CD4-positive, alpha-beta T cell (primary cell): Measurements from ENCODE around the gene DESI2. TPM values are rescaled to one million over a fixed set of nuclear protein-coding genes. Genes with fewer than 3 reads are reported as not detected.

Experiments used
- ATAC-seq: fragments of 200-7000 bp; cut with Tn5 transposase; one replicate; pipeline ENCODE4 v1.10.0; 2022; ENCODE audit warnings: mild to moderate bottlenecking; ENCODE audit not compliant: poor library complexity
- CTCF ChIA-PET: fragments of 350-600 bp; sonication (Branson Sonifier 250); formaldehyde crosslinking; loops from one replicate; lab custom pipeline; 2021; ENCODE audit warnings: antibody characterized with exemption, inconsistent platforms; lab: Charles Lee
- POLR2A ChIA-PET: fragments of 350-600 bp; sonication (Branson Sonifier 250); formaldehyde crosslinking; loops from one replicate; lab custom pipeline; 2021; ENCODE audit warnings: antibody characterized with exemption, inconsistent platforms; lab: Charles Lee
- DNase-seq, 14 experiments: peaks; one replicate each; pipeline ENCODE4 v3.0.0-alpha.2; 2013 to 2020; ENCODE audit warnings: mixed read lengths in 2 of 14
- H3K27ac ChIP-seq, 2 donors: one replicate each; pipeline versions ENCODE4 v1.5.1 to v1.7.0; 2013; ENCODE audit warnings: low read length in 2 of 2, low read depth in 1 of 2, mild to moderate bottlenecking in 1 of 2
- H3K27me3 ChIP-seq, 2 experiments: 1 replicate in 1 of 2; 2 replicates in 1 of 2; pipeline versions ENCODE4 v1.6.1 to v1.7.0; 2013; ENCODE audit warnings: low read length in 2 of 2, control low read depth in 1 of 2, mild to moderate bottlenecking in 1 of 2, moderate library complexity in 1 of 2; ENCODE audit not compliant: insufficient read depth in 2 of 2, control insufficient read depth in 1 of 2
- H3K36me3 ChIP-seq: one replicate; pipeline ENCODE4 v1.6.1; 2013; ENCODE audit warnings: low read length, control low read depth; ENCODE audit not compliant: insufficient read depth
- H3K4me1 ChIP-seq: one replicate; pipeline ENCODE4 v1.6.1; 2013; ENCODE audit warnings: low read length, control low read depth; ENCODE audit not compliant: insufficient read depth
- H3K4me3 ChIP-seq: one replicate; pipeline ENCODE4 v1.5.1; 2013; ENCODE audit warnings: mild to moderate bottlenecking, low read length, moderate library complexity
- H3K9me3 ChIP-seq, 2 experiments: 1 replicate in 1 of 2; 2 replicates in 1 of 2; pipeline versions ENCODE4 v1.6.1 to v1.7.0; 2013; ENCODE audit warnings: low read length in 2 of 2, mild to moderate bottlenecking in 2 of 2, control low read depth in 1 of 2, moderate library complexity in 1 of 2; ENCODE audit not compliant: control insufficient read depth in 1 of 2, insufficient read depth in 1 of 2
- H3K27ac Mint-ChIP-seq: one replicate; pipeline ENCODE4 v1.8.0; 2020; ENCODE audit warnings: mixed read lengths
- H3K27me3 Mint-ChIP-seq: one replicate; pipeline ENCODE4 v1.8.0; 2021; ENCODE audit warnings: mixed read lengths
- H3K36me3 Mint-ChIP-seq: one replicate; pipeline ENCODE4 v1.8.0; 2021; ENCODE audit warnings: low read depth, mixed read lengths
- H3K4me1 Mint-ChIP-seq: one replicate; pipeline ENCODE4 v1.8.0; 2021; ENCODE audit warnings: low read depth, mixed read lengths
- H3K4me3 Mint-ChIP-seq: one replicate; pipeline ENCODE4 v1.8.0; 2020; ENCODE audit warnings: mild to moderate bottlenecking, mixed read lengths
- H3K9me3 Mint-ChIP-seq: one replicate; pipeline ENCODE4 v1.8.0; 2020; ENCODE audit warnings: mixed read lengths
- CTCF ChIP-seq: fragments of 200-600 bp; IDR thresholded peaks from one replicate; pipeline ENCODE4 v1.8.0; 2022; ENCODE audit warnings: antibody characterized with exemption, mild to moderate bottlenecking
- intact Hi-C, 2 experiments: fragments of 100-400 bp; cut with DNase I in 1 of 2; cut with micrococcal nuclease in 1 of 2; formaldehyde crosslinking; loops; one replicate each; pipeline versions ENCODE4 v1.15.1 to v1.9.0; 2023 to 2025; cut with DNase I, micrococcal nuclease
- total RNA-seq, 174 experiments: library from RNA in 2 of 174; stranded (reverse) in 2 of 174; gene quantifications; one replicate each; pipeline ENCODE4 v1.2.3 and lab custom pipeline; 2021 to 2026

DESI2 gene
- total RNA-seq, 2 experiments from 2014 or later = 12.9 to 13.7 TPM

GRCh38 chr1:244755673-244756072 lies 102.7 kb downstream of the DESI2 start:
- H3K27ac Mint-ChIP-seq = no peak overlapping the region

GRCh38 chr1:244757091-244757939 lies 104.4 kb downstream of the DESI2 start:
- ChIA-PET POLR2A (no interaction called here), CTCF (no interaction called here)
- DNase-seq (no peak), ATAC-seq (no peak)
- no peaks in the 10 kb centered on the region for H3K27me3 Mint-ChIP-seq
- no peaks in the 10 kb centered on the region for H3K9me3 Mint-ChIP-seq
- H3K9me3 ChIP-seq = no peaks in the 10 kb centered on the region
- H3K27ac Mint-ChIP-seq = no peak overlapping the region
- H3K4me3 Mint-ChIP-seq = no peak overlapping the region
- H3K36me3 ChIP-seq = no peaks in the 10 kb centered on the region
- H3K4me1 ChIP-seq = no peaks in the 10 kb centered on the region
- H3K27me3 ChIP-seq = no peaks in the 10 kb centered on the region
- no peak overlapping the region for H3K4me3 ChIP-seq
- no peak for TF ChIP-seq CTCF
- no peak overlapping the region for H3K27ac ChIP-seq
- no peaks in the 10 kb centered on the region for H3K4me1 Mint-ChIP-seq
- intact Hi-C loops = no loop called here
- no peaks in the 10 kb centered on the region for H3K36me3 Mint-ChIP-seq

More at GRCh38 chr1:244755673-244756072, 102.7 kb downstream of the DESI2 start:
- no peaks in the 10 kb centered on the region for H3K36me3 ChIP-seq
- POLR2A ChIA-PET = no interaction called here
- H3K4me1 ChIP-seq = no peaks in the 10 kb centered on the region
- CTCF ChIA-PET = no interaction called here
- no peak overlapping the region for H3K27ac ChIP-seq
- H3K27me3 ChIP-seq = no peaks in the 10 kb centered on the region
- ATAC-seq (no peak), DNase-seq (no peak)
- Mint-ChIP-seq H3K36me3 (no peaks in the 10 kb centered on the region), H3K4me3 (no peak overlapping the region), H3K4me1 (no peaks in the 10 kb centered on the region), H3K9me3 (no peaks in the 10 kb centered on the region), H3K27me3 (no peaks in the 10 kb centered on the region)
- TF ChIP-seq CTCF = no peak
- intact Hi-C loops = no loop called here
- no peaks in the 10 kb centered on the region for H3K9me3 ChIP-seq
- H3K4me3 ChIP-seq = no peak overlapping the region

Other genes with a start within 250 kb of the DESI2 start
- gene ADSS2, start 201.2 kb upstream of the DESI2 start, total RNA-seq = 10 to 100 TPM; 30.8 to 34.0 TPM
- 1 to 10 TPM in 1 of 2 experiments, under 1 TPM in 1; 0.91 to 1.4 TPM for gene CATSPERE, start 191.9 kb upstream of the DESI2 start, total RNA-seq
- gene COX20, start 182.5 kb downstream of the DESI2 start, total RNA-seq = 10 to 100 TPM; 14.5 to 16.8 TPM
- gene HNRNPU, start 211.4 kb downstream of the DESI2 start, total RNA-seq = 100 to 1,000 TPM; 415 TPM